ENCODE measurements around the gene USP26.

GRCh38 chrX:132990835-132991234 is 106.1 kb downstream of the USP26 start:
- TF ChIP-seq, protein P1, sequence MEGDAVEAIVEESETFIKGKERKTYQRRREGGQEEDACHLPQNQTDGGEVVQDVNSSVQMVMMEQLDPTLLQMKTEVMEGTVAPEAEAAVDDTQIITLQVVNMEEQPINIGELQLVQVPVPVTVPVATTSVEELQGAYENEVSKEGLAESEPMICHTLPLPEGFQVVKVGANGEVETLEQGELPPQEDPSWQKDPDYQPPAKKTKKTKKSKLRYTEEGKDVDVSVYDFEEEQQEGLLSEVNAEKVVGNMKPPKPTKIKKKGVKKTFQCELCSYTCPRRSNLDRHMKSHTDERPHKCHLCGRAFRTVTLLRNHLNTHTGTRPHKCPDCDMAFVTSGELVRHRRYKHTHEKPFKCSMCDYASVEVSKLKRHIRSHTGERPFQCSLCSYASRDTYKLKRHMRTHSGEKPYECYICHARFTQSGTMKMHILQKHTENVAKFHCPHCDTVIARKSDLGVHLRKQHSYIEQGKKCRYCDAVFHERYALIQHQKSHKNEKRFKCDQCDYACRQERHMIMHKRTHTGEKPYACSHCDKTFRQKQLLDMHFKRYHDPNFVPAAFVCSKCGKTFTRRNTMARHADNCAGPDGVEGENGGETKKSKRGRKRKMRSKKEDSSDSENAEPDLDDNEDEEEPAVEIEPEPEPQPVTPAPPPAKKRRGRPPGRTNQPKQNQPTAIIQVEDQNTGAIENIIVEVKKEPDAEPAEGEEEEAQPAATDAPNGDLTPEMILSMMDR (IDR thresholded peaks at IDR 0.05; ENCODE audit: low read depth, low read length): no peak
- TF ChIP-seq EZH2phosphoT487 (IDR thresholded peaks at IDR 0.05; ENCODE audit: low read depth): no peak

Data from OCI-LY3 (cell line).